AG10803 (cell line): ENCODE results near the gene SLC1A5.

Experiments used
- DNase-seq: peaks from one replicate; pipeline ENCODE4 v3.0.0; 2010; ENCODE audit warnings: low read depth
- H3K4me3 ChIP-seq: 2 replicates; pipeline ENCODE4 v1.5.1; 2011; ENCODE audit warnings: mild to moderate bottlenecking, low read length, control low read depth
- TF ChIP-seq, protein P1 (sequence below): conservative IDR thresholded peaks from 2 replicates; pipeline ENCODE4 v1.5.1; 2011; ENCODE audit warnings: mild to moderate bottlenecking, low read length, control low read depth, inconsistent platforms

SLC1A5 gene

DNA sequence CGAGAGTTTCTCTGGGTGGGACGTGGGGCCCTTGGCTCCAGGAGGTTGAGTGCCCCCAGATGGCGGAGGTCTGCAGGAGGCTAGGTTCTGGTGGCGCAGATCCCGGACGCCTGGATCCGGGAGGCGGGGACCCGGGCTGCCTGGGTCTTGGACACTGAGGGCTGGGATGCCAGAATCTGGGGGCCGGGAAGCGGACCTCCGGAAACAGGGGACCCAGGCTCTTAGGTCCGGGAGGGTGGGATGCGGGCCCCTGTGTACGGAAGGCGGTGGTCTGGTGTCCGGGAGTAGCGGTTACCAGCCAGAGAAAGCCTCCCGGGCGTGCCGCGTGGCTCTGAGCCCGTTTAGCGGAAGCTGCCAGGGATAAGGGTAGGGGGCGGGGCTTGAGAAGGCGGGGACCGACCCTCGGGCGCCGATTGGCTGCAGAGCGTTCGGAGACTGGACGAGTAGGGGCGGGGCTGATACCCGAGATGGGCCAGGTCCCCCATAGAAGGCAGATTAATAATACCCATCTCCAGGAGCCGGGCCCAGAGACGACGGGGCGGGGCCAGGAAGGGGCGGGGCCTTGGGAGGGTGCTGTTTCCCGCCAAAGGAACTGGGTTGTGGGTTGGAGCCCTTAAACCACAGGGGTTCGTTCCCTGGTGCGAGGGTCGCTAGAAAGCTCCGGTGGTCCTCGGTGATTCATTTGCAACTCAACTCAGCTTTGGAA, at the start of gene SLC1A5:
Gene SLC1A5 (minus strand): TSS at position 333 of the 706 bp plus-strand sequence. CDS start 629 bp downstream, outside the sequence.
- H3K4me3 ChIP-seq = peak within 1 kb of the TSS; percentile 78
- DNase-seq = peak; percentile 97
- TF ChIP-seq, protein P1, sequence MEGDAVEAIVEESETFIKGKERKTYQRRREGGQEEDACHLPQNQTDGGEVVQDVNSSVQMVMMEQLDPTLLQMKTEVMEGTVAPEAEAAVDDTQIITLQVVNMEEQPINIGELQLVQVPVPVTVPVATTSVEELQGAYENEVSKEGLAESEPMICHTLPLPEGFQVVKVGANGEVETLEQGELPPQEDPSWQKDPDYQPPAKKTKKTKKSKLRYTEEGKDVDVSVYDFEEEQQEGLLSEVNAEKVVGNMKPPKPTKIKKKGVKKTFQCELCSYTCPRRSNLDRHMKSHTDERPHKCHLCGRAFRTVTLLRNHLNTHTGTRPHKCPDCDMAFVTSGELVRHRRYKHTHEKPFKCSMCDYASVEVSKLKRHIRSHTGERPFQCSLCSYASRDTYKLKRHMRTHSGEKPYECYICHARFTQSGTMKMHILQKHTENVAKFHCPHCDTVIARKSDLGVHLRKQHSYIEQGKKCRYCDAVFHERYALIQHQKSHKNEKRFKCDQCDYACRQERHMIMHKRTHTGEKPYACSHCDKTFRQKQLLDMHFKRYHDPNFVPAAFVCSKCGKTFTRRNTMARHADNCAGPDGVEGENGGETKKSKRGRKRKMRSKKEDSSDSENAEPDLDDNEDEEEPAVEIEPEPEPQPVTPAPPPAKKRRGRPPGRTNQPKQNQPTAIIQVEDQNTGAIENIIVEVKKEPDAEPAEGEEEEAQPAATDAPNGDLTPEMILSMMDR = no peak

GRCh38 chr19:46838160-46838559, 49.8 kb upstream of the SLC1A5 start:
- DNase-seq = no peak
- TF ChIP-seq, protein P1 = no peak
- no peak overlapping the region for H3K4me3 ChIP-seq

GRCh38 chr19:46834984-46835383, 46.6 kb upstream of the SLC1A5 start:
- no peak for DNase-seq
- H3K4me3 ChIP-seq = no peak overlapping the region
- TF ChIP-seq, protein P1 = no peak

- H3K4me3 ChIP-seq = no peak overlapping the region
- no peak for DNase-seq
- TF ChIP-seq, protein P1 = no peak
These were observed 45.7 kb upstream of the SLC1A5 start for GRCh38 chr19:46834121-46834520.

DNA sequence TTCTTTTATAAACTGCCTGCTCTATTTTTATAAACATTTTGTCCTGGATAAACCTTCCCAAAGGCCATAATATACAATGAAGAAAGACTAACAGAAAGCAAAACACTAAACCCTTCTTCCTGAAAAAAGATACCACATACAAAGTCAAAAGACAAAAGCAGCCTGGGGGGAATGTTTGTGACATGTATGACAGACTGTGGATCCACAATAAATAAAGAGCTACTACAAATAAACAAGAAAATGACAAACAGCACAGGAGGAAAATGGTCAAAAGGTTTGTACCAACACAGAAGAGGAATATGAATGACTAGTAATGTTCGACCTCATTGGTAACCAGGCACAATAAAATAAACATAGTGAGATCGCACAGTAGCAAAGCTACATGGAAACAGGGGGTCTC, 42.5 kb upstream of the SLC1A5 start:
- TF ChIP-seq, protein P1 = no peak

DNA sequence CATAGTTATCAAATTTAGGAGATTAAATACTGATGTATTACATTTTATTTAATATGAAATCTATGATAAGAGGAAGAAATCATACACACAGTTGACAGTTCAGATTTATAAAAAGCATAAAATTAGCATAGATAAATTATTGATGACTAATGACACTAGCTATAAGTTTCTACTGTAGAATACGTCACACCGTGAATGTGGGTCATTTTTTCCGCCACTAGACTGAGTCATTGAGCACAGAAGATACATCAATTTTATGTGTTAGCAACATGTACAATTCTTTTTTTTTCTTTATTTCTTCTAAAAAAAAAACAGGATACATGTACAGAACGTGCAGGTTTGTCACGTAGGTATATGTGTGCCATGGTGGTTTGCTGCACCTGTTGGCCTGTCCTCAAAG, 40.1 kb upstream of the SLC1A5 start:
- TF ChIP-seq, protein P1 = no peak
- peak; percentile 25 for DNase-seq

More for the DNA sequence above, 42.5 kb upstream of the SLC1A5 start:
- DNase-seq = no peak
- no peak overlapping the region for H3K4me3 ChIP-seq

DNA sequence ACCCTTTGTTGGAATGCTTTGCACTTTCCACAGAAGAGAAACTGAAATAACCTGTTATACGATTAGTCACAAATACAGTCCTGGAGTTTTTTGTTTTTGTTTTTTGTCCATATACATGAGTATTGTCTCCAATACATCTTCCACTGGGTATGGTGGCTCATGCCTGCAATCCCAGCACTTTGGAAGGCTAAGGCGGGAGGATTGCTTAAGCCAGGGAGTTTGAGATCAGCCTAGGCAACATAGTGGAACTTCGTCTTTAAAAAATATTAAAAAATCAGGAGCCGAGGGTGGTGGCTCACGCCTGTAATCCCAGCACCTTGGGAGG, 37.3 kb upstream of the SLC1A5 start:
- DNase-seq = no peak
- no peak overlapping the region for H3K4me3 ChIP-seq
- TF ChIP-seq, protein P1 = no peak

More for the DNA sequence above, 40.1 kb upstream of the SLC1A5 start:
- no peak overlapping the region for H3K4me3 ChIP-seq
